Measurements from ENCODE around the gene NSF.
"Not testable (repeated sequence)": the region's sequence is repeated elsewhere in the genome, so short reads cannot be mapped to it uniquely, and the experiment has no call there.

Gene NSF

GRCh38 chr17:46590157-46591146, at the start of gene NSF:
Gene NSF (plus strand): TSS chr17:46590669. CDS start chr17:46590776, 107 bp downstream.
- DNase-seq = not testable (repeated sequence)

DNA sequence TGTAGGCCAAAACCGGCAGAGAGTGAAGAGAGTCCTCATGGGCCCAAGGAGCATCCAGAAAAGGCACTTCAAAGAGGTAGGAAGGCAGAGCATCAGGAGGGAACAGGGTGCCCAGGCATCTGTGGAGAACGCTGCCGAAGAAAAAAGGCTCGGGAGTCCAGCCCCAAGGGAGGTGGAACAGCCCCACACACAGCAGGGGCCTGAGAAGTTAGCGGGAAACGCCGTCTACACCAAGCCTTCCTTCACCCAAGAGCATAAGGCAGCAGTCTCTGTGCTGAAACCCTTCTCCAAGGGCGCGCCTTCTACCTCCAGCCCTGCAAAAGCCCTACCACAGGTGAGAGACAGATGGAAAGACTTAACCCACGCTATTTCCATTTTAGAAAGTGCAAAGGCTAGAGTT, 41.9 kb upstream of the NSF start:
- DNase-seq = not testable (repeated sequence)

- DNase-seq = not testable (repeated sequence)
Observed at GRCh38 chr17:46559155-46559554, 31.3 kb upstream of the NSF start.

DNA sequence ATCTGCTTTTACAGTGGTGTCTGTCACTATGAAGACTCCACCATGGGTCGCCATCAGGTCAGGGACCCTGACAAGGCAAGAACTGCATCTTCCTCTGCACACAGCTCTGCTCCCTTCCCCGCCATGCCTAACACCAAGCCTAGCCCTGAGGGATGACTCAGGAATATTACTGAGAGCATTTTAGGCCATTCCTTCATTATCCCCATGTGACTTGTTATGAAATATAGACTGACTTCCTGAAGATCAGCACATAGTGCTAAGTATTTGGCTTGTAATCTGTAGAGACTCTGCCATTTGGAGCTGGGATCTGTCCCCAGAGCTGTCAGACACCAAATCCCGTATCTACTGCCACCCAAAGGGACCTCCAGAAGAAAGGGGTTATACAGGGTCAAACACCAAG, 30.4 kb upstream of the NSF start:
- not testable (repeated sequence) for DNase-seq

DNA sequence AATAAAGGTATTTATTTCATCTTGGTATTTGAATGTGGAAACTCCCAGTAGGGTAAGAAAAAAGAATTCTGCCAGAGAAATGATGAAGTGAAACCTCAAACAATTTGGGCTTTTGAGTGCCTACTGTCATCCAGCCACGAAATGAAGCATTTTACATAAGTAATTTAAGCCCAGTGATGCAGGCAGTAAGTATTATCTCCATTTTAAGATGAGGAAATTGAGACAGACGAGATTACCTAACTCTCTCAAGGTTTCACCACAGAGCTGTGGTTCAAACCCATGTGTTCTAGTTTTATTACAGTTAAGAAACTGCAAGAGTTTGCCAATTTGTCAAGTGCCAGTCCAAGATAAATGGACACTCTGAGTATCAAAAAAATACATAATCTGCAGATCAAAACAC, 24.2 kb upstream of the NSF start:
- DNase-seq = not testable (repeated sequence)

DNA sequence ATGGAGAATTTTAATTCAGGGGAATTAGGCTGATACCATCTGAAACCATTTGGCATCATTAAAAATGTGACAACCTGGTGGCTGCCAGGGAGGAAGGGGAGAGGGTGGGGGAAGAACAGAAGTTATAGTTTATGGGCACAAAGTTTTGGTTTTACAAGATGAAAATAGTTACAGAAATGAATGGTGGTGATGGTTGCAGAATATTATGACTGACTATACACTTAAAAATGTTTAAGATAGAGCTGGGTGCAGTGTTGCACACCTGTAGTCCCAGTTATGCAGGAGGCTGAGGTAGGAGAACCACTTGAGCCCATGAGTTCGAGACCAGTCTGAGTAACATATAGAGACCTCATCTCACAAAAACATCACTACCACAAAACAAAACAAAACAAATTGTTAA, 23.5 kb upstream of the NSF start:
- not testable (repeated sequence) for DNase-seq

DNA sequence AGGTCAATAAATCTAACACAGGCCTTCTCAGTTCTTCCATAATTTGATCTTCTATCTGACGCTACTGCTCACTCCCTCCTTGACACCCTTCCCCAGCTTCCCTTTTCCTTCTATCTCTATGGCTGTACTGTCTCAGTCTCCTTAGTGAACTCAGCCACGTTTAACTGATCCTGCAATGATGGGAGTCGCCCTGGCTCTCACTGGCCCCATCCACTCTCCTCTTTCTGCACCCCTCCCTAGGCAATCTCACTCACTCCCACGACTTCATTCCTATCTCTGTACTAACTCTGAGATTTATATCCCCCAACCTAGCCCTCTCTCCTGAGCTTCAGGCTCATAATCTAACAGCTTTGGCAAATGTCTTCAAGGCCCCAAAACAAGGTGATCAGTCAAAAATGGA, 18.7 kb upstream of the NSF start:
- not testable (repeated sequence) for DNase-seq

DNA sequence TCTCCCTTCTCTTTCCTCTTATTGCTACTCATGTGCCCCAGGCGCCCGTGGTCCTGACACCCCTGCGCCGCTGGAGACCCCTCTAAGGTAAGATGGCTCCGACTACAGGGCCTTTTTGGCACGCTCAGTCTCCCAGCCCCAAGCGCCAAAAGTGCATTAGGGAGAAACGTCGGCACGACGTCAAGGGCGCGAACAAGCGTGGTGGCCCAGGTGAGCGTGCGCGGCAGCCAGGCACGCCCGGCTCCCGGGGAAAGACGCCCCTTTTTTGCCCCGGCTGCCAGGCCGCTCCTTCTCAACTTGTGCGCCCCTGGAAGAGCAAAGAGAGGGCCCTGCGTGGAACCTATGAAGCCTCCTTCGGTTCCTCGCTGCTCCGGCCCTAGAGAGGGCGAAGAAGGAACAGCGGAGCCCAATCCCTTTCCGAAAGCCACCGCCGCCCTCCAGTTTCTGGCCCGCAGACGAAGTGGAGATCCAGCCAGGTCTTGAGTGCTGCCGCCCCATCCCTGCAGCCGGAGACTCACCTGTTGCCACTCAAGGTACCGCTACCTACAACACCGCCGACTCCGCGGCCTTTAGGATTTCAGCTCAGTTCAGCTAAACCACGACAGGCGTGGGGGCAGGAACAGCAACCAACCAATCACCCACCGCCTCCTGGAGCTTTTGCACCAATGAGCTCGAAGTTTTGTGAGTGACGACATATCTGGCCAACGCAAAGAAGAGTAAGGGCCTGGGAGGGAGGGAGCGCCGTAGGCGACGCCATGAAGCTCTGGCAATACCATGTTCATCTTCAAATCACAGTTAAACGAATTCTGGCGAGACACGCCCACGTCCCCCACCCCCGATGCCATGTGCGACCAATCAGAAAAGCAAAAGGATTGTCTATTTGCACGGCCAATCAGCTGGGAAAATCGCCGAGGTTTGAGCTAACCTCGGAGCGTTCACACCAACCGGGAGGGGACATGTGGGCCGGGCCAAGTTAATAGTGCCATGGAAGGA, 11.1 kb upstream of the NSF start, which contains the start of gene ARL17A:
ARL17A (minus strand) TSS at position 609 of the 993 bp plus-strand sequence. CDS start 3,369 bp downstream, outside the sequence.
- peak; percentile 71 to 75 for DNase-seq

- not testable (repeated sequence) for DNase-seq
Observed at GRCh38 chr17:46580082-46580481, 10.4 kb upstream of the NSF start.

DNA sequence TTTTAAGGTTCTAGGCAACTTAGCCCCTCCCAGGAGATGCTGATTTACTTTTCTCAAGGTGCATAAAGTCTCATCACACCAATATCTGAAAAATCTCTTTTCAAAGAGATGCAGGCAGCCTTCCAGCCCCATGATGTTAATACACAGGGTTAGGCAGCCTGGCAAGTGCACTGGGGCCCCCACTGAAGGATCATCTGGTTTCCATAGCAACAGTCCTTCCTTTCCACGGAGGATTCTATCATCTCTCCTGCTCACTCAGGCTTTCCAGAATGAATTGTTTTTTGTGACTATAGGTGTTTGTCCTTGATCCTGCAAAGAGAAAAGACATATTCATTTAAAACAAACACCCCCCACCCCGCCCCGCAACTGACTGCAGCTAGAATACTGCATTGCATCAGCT, 5.0 kb upstream of the NSF start:
- not testable (repeated sequence) for DNase-seq

- not testable (repeated sequence) for DNase-seq
Observed at GRCh38 chr17:46591332-46591731, 863 bp downstream of the NSF start.

GRCh38 chr17:46598344-46598931, 8.0 kb downstream of the NSF start:
- DNase-seq = not testable (repeated sequence)

DNA sequence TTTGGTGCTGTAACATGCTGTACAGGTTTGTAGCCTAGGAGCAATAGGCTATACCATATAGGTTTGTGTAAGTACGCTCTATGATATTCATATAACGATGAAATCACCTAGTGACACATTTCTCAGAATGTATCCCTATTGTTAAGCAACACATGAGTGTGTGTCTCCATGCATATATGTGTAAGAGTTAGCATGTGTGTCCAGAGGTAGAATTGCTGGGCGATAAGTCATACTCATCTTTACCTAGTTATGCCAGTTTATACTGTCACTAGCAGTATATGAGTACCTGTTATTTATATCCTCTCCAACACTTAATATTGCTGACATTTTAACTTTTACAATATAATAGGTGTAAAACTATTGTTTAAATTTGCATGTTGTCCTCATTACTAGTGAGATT, 10.3 kb downstream of the NSF start:
- DNase-seq = not testable (repeated sequence)

DNA sequence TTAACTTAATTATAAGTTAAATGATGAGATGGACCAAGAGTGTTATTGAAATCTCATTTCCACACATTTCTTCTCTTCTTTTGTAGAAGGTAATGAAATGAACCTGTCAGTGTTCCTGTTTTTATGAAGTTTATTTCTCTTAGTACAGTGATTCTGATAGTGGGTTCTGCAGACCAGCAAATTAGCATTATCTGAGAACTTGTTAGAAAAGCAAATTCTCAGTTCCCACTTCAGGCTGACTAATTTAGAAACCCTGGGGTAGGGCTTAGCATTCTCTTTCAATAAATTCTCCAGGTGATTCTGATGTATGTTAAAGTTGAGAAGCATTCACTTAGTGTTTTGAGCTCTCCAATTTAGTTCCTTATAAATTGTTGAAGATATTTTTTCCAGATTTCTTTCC, 12.7 kb downstream of the NSF start:
- DNase-seq = not testable (repeated sequence)

DNA sequence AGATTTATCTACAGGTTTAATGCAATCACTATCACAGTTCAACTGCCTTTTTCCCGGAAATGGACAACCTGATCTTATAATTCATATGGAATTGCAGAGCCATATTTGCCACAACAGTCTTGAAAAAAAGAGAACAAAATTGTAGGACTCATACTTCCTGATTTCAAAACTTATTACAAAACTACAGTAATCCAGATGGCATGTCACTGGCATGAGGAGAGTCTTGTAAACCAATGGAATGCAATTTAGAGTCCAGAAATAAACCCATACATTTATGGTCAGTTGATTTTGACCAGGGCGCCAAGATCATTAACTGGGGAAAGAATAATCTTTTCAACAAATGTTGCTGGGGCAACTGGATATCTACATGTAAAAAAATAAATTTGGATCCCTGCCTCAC, 20.8 kb downstream of the NSF start:
- not testable (repeated sequence) for DNase-seq

DNA sequence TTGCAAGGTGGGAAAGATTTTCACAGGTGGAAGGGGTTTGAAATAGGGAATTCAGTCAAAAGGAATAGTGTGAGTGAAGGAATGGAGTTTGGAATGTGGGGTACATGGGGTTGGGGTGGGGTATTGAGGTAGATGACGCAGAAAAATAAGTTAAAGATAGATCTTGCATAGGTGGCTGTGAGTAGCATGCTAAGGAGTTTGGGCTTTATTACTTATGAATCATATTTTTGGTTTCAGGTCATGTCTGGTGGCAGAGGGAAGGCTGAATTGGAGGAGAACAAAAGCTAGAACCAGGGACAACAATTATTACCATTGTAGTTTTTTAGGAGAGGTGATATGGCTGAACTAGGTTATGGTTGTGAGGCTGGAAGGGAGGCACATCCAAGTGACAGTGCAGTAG, 23.4 kb downstream of the NSF start:
- not testable (repeated sequence) for DNase-seq

GRCh38 chr17:46617121-46617520, 26.7 kb downstream of the NSF start:
- DNase-seq = not testable (repeated sequence)

GRCh38 chr17:46618975-46619374, 28.5 kb downstream of the NSF start:
- not testable (repeated sequence) for DNase-seq

GRCh38 chr17:46623790-46624189, 33.3 kb downstream of the NSF start:
- not testable (repeated sequence) for DNase-seq

- not testable (repeated sequence) for DNase-seq
Observed at GRCh38 chr17:46624726-46625125, 34.3 kb downstream of the NSF start.

DNA sequence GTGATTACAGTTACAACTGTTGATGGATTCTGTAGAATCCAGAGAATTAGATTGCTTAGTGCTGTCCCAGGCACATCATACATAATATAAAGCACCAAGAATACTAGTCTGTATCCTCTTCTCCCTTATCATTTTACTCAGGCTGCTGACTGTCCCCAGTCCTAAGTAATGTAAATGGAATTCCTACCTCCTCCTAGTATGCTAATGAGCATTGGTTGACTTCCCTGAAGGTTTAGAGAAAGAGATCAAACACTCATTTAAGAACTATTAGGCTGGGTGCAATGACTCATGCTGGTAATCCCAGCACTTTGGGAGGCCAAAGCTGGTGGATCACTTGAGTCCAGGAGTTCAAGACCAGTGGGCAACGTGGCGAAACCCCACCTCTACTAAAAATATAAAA, 37.0 kb downstream of the NSF start:
- not testable (repeated sequence) for DNase-seq

DNA sequence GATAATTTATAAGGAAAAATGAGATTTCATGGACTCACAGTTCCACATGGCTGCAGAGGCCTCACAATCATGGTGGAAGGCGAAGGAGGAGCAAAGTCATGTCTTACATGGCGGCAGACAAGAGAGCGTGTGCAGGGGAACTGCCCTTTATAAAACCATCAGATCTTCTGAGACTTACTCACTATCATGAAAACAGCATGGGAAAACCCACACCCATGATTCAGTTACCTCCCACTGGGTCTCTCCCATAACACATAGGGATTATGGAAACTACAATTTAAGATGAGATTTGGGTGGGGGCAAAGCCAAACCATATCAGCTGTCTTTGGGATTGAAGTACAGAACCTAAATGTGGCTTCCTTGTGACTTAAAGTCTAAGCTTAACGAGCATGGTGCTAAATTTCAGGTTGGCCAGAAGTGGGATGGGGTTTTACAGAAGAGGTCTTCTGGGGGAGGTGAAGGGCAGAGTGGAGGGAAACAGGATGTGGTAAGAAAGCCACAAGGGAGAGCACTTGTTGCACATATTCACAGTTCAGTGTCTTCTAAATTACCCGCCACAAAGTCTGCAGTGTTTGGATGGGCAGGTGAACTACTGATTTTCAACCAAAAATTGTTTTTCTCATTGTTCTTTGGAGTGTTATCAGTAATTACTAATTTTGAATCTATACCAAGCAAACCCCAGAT, 38.4 kb downstream of the NSF start:
- not testable (repeated sequence) for DNase-seq

Measured in stimulated activated CD4-positive, alpha-beta T cell treated with anti-CD3 and anti-CD28 coated beads, Interleukin-2, amount 100 ng/mL, for 24 hours (primary cell).